ENCODE results near the gene RALGPS1. TPM values are rescaled to one million over a fixed set of nuclear protein-coding genes. Genes with fewer than 3 reads are reported as not detected.

Gene RALGPS1
- total RNA-seq, 2 experiments from 2014 or later = 14.1 to 14.4 TPM

DNA sequence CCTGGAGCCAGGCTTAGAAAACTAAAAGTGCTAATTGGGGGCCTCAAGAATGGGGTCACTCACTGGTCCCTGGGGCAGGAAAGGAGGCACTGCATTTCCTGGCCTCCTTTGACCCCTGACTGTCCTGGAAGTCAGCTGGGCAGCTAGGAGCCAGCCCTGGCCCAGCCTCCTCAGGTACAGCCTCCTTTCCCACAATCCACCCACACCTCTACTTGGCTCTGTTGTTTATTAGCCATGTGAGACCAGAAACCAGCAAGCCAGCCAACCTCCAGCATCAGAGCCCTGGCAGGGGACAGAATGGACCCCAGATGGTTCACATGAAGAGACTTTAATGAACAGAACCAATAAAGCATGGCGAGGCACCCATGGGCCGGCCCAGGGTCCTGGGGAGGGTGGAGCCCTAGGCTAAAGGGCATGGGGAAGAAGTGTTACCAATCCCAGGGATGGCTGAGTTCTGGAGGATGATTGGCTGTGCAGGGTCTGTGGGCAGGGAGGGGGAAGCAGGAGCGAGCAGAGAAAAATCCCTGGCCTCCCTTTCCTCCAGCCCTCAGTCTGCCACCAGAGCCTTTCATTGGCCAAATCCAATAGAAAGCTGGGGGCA is 263.2 kb downstream of the RALGPS1 start:
- TF ChIP-seq EZH2phosphoT487 (IDR thresholded peaks at IDR 0.05; ENCODE audit: borderline replicate concordance, low read depth, low read length) = no peak
- TF ChIP-seq, protein P1, sequence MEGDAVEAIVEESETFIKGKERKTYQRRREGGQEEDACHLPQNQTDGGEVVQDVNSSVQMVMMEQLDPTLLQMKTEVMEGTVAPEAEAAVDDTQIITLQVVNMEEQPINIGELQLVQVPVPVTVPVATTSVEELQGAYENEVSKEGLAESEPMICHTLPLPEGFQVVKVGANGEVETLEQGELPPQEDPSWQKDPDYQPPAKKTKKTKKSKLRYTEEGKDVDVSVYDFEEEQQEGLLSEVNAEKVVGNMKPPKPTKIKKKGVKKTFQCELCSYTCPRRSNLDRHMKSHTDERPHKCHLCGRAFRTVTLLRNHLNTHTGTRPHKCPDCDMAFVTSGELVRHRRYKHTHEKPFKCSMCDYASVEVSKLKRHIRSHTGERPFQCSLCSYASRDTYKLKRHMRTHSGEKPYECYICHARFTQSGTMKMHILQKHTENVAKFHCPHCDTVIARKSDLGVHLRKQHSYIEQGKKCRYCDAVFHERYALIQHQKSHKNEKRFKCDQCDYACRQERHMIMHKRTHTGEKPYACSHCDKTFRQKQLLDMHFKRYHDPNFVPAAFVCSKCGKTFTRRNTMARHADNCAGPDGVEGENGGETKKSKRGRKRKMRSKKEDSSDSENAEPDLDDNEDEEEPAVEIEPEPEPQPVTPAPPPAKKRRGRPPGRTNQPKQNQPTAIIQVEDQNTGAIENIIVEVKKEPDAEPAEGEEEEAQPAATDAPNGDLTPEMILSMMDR (conservative IDR thresholded peaks at IDR 0.05; ENCODE audit: low read length) = no peak
- H3K79me2 ChIP-seq (ENCODE audit: insufficient read depth, low read depth, low read length) = no peaks in the 10 kb centered on the region
- no peak for DNase-seq (ENCODE audit: low spot score)
- H4K20me1 ChIP-seq (ENCODE audit: insufficient read depth, low read length) = no peaks in the 10 kb centered on the region
- H3K4me1 ChIP-seq (ENCODE audit: insufficient read depth, low read length, poor library complexity, severe bottlenecking) = no peaks in the 10 kb centered on the region
- no peak overlapping the region for H3K4me2 ChIP-seq (ENCODE audit: low read length)
- CTCF ChIA-PET (ENCODE audit: unreplicated experiment) = no interaction called here
- no TSS peak for BruUV-seq (replicated peaks)
- no peak overlapping the region for H2AFZ ChIP-seq (ENCODE audit: low read length)
- POLR2A ChIA-PET = no interaction called here
- no peaks in the 10 kb centered on the region for H3K9me2 ChIP-seq (ENCODE audit: insufficient read depth, low read length)
- intact Hi-C loops (cut with micrococcal nuclease; ENCODE audit: unreplicated experiment) = no loop called here
- H3K9me3 ChIP-seq (ENCODE audit: low read length) = no peaks in the 10 kb centered on the region
- no peaks in the 10 kb centered on the region for H3K36me3 ChIP-seq (ENCODE audit: insufficient read depth, low read length)
- no peak overlapping the region for H3K4me3 ChIP-seq (ENCODE audit: low read depth, low read length, poor library complexity, severe bottlenecking)
- no peak overlapping the region for H3K27ac ChIP-seq (ENCODE audit: low read depth, low read length, poor library complexity, severe bottlenecking)

DNA sequence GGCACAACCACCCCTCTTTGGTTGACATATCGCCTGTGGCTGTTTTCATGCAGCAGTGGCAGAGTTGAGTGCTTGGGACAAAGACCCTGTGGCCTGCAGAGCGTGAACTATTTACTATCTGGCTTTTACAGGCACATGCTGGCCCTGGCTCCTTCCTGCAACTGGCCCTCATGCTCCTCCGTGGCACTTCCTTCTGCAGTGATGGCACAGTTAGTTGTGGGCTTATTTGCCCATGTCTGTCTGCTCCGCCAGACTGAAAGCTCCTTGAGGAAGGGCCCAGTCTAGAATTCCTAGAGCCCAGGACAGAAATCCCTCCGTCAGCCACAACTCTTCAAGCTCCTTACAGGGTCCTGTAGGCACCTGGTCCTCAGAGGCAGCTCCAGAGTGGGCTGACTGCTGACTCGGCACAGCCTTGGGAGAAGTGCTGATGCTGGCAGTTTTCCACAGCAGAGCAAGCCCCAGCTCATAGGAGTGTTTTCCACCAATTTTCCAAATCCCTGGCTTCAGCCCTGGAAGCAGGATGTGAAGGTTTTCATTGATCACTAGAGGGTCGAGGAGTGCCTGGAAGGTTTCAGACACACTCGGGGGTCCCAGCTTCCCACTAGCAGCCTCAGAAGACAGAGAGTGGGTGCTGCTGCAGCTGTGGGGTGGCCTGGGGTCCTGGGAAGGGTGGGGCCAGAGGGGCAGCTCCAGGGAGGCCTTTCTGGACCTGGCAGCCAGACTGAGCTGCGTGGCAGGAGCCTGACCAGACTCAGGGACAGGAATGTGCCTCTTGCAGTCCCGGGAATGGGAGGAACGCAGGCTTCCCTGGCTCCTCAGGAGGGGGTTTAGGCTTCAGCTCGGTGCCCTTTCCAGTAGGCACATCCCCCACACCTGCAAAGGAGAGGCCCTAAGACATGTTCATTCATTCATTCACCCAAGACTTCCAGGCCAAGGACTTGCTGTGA is 264.4 kb downstream of the RALGPS1 start:
- POLR2A ChIA-PET = no interaction called here
- no peak overlapping the region for H3K4me2 ChIP-seq (ENCODE audit: low read length)
- H4K20me1 ChIP-seq (ENCODE audit: insufficient read depth, low read length) = no peaks in the 10 kb centered on the region
- H3K4me1 ChIP-seq (ENCODE audit: insufficient read depth, low read length, poor library complexity, severe bottlenecking) = no peaks in the 10 kb centered on the region
- intact Hi-C loops (cut with micrococcal nuclease; ENCODE audit: unreplicated experiment) = no loop called here
- H3K9me3 ChIP-seq (ENCODE audit: low read length) = no peaks in the 10 kb centered on the region
- no peak overlapping the region for H3K4me3 ChIP-seq (ENCODE audit: low read depth, low read length, poor library complexity, severe bottlenecking)
- no peak overlapping the region for H2AFZ ChIP-seq (ENCODE audit: low read length)
- H3K36me3 ChIP-seq (ENCODE audit: insufficient read depth, low read length) = no peaks in the 10 kb centered on the region
- no peaks in the 10 kb centered on the region for H3K9me2 ChIP-seq (ENCODE audit: insufficient read depth, low read length)
- H3K79me2 ChIP-seq (ENCODE audit: insufficient read depth, low read depth, low read length) = no peaks in the 10 kb centered on the region
- CTCF ChIA-PET (ENCODE audit: unreplicated experiment) = no interaction called here
- DNase-seq (ENCODE audit: low spot score) = no peak
- H3K27ac ChIP-seq (ENCODE audit: low read depth, low read length, poor library complexity, severe bottlenecking) = no peak overlapping the region
- no TSS peak for BruUV-seq (replicated peaks)
- no peak for TF ChIP-seq EZH2phosphoT487 (IDR thresholded peaks at IDR 0.05; ENCODE audit: borderline replicate concordance, low read depth, low read length)
- TF ChIP-seq, protein P1 (conservative IDR thresholded peaks at IDR 0.05; ENCODE audit: low read length) = no peak

Measured in OCI-LY7 (cell line).